Lung (tissue), 5 donors: Measurements from ENCODE around the gene LENG8. TPM values are rescaled to one million over a fixed set of nuclear protein-coding genes. Genes with fewer than 3 reads are reported as not detected.

Experiments used
- polyA plus RNA-seq, 2 donors: library from polyadenylated mRNA; stranded (reverse); fragments of 200-250 nt; gene quantifications; one replicate each; pipeline ENCODE4 v1.2.1, GENCODE V29; 2013
- small RNA-seq: library from RNA; depleted of rRNA; stranded (forward); fragments of <200 nt; gene quantifications from one replicate; pipeline ENCODE3, GENCODE V24; 2014; ENCODE audit warnings: low replicate concordance
- total RNA-seq, 2 donors: library from RNA; depleted of rRNA in 1 of 2; stranded (reverse); fragments of >200 nt in 1 of 2; gene quantifications; one replicate each; pipeline ENCODE4 v1.2.1, GENCODE V29; 2014 to 2021
- donor health status: Bipolar disorder and iron deficiency.
- donor health status: healthy.
- donor health status: DM: yes; HTN: yes; CAD: no.

LENG8 gene
- total and polyA plus RNA-seq, 4 donors: 75.1 to 199 (median 113) TPM

Small RNA genes lying within 50 kb of the gene (small RNA-seq; reads per million reads assigned to genes)
- not detected for gene AC245884.3

Other genes with a start within 250 kb of the LENG8 start
- gene RPS9, start 248.3 kb upstream of the LENG8 start, total RNA-seq: 1,000 to 10,000 TPM; 1,423 to 2,363 TPM
- 1,000 to 10,000 TPM; 3,202 to 3,651 TPM for gene RPS9, start 248.3 kb upstream of the LENG8 start, polyA plus RNA-seq
- 10 to 100 TPM; 23.0 to 88.0 TPM for gene LILRB3, start 226.2 kb upstream of the LENG8 start, total RNA-seq
- gene LILRB3, start 226.2 kb upstream of the LENG8 start, polyA plus RNA-seq: 100 to 1,000 TPM in 1 of 2 donors, 10 to 100 TPM in 1; 26.4 to 282 TPM
- 10 to 100 TPM in 1 of 2 donors, 1 to 10 TPM in 1; 5.3 to 25.0 TPM for gene LILRA6, start 206.4 kb upstream of the LENG8 start, total RNA-seq
- gene LILRA6, start 206.4 kb upstream of the LENG8 start, polyA plus RNA-seq: 10 to 100 TPM in 1 of 2 donors, 1 to 10 TPM in 1; 7.9 to 91.7 TPM
- 1 to 10 TPM; 2.2 to 5.8 TPM for gene LILRB5, start 191.9 kb upstream of the LENG8 start, total RNA-seq
- 1 to 10 TPM; 3.2 to 3.8 TPM for gene LILRB5, start 191.9 kb upstream of the LENG8 start, polyA plus RNA-seq
- 10 to 100 TPM in 1 of 2 donors, 1 to 10 TPM in 1; 9.1 to 44.7 TPM for gene LILRB2, start 168.1 kb upstream of the LENG8 start, total RNA-seq
- 100 to 1,000 TPM in 1 of 2 donors, 10 to 100 TPM in 1; 11.0 to 202 TPM for gene LILRB2, start 168.1 kb upstream of the LENG8 start, polyA plus RNA-seq
- gene LILRA5, start 136.0 kb upstream of the LENG8 start, total RNA-seq: 10 to 100 TPM in 1 of 2 donors, 1 to 10 TPM in 1; 5.9 to 41.2 TPM
- 100 to 1,000 TPM in 1 of 2 donors, 10 to 100 TPM in 1; 11.2 to 262 TPM for gene LILRA5, start 136.0 kb upstream of the LENG8 start, polyA plus RNA-seq
- gene LILRA4, start 110.0 kb upstream of the LENG8 start, total RNA-seq: 1 to 10 TPM in 1 of 2 donors, under 1 TPM in 1; 0.60 to 1.4 TPM
- gene LILRA4, start 110.0 kb upstream of the LENG8 start, polyA plus RNA-seq: under 1 TPM; 0.08 to 0.46 TPM
- gene LAIR1, start 84.3 kb upstream of the LENG8 start, total RNA-seq: 100 to 1,000 TPM in 1 of 2 donors, 10 to 100 TPM in 1; 27.4 to 123 TPM
- 100 to 1,000 TPM in 1 of 2 donors, 10 to 100 TPM in 1; 31.6 to 253 TPM for gene LAIR1, start 84.3 kb upstream of the LENG8 start, polyA plus RNA-seq
- under 1 TPM; 0.18 to 0.46 TPM for gene TTYH1, start 33.7 kb upstream of the LENG8 start, total RNA-seq
- under 1 TPM in 1 of 2 donors, not detected in 1; 0.05 TPM for gene TTYH1, start 33.7 kb upstream of the LENG8 start, polyA plus RNA-seq
- 10 to 100 TPM in 1 of 2 donors, 1 to 10 TPM in 1; 1.8 to 13.8 TPM for gene LENG9, start 14.6 kb downstream of the LENG8 start, total RNA-seq
- 10 to 100 TPM in 1 of 2 donors, 1 to 10 TPM in 1; 4.6 to 11.9 TPM for gene LENG9, start 14.6 kb downstream of the LENG8 start, polyA plus RNA-seq
- gene CDC42EP5, start 24.1 kb downstream of the LENG8 start, total RNA-seq: 10 to 100 TPM; 24.9 to 25.7 TPM
- 10 to 100 TPM; 15.8 to 17.8 TPM for gene CDC42EP5, start 24.1 kb downstream of the LENG8 start, polyA plus RNA-seq
- gene LAIR2, start 53.6 kb downstream of the LENG8 start, total RNA-seq: not detected
- 1 to 10 TPM in 1 of 2 donors, not detected in 1; 1.7 TPM for gene LAIR2, start 53.6 kb downstream of the LENG8 start, polyA plus RNA-seq
- gene LILRA2, start 124.6 kb downstream of the LENG8 start, total RNA-seq: 10 to 100 TPM in 1 of 2 donors, 1 to 10 TPM in 1; 1.2 to 13.6 TPM
- gene LILRA2, start 124.6 kb downstream of the LENG8 start, polyA plus RNA-seq: 10 to 100 TPM in 1 of 2 donors, 1 to 10 TPM in 1; 4.3 to 51.6 TPM
- 1 to 10 TPM; 2.1 to 8.3 TPM for gene LILRA1, start 144.4 kb downstream of the LENG8 start, total RNA-seq
- gene LILRA1, start 144.4 kb downstream of the LENG8 start, polyA plus RNA-seq: 10 to 100 TPM in 1 of 2 donors, 1 to 10 TPM in 1; 1.2 to 21.3 TPM
- gene LILRB1, start 181.3 kb downstream of the LENG8 start, total RNA-seq: 10 to 100 TPM in 1 of 2 donors, 1 to 10 TPM in 1; 5.1 to 33.3 TPM
- 10 to 100 TPM in 1 of 2 donors, 1 to 10 TPM in 1; 8.1 to 90.5 TPM for gene LILRB1, start 181.3 kb downstream of the LENG8 start, polyA plus RNA-seq
- 10 to 100 TPM in 1 of 2 donors, 1 to 10 TPM in 1; 8.0 to 29.3 TPM for gene LILRB4, start 213.8 kb downstream of the LENG8 start, total RNA-seq
- gene LILRB4, start 213.8 kb downstream of the LENG8 start, polyA plus RNA-seq: 100 to 1,000 TPM in 1 of 2 donors, 1 to 10 TPM in 1; 8.7 to 153 TPM